CD14-positive monocyte (primary cell): ENCODE data around the gene IGFBP2. TPM values are rescaled to one million over a fixed set of nuclear protein-coding genes. Genes with fewer than 3 reads are reported as not detected.

Experiments used
- DNase-seq, 3 donors: peaks; one replicate each; pipeline ENCODE4 v3.0.0-alpha.2; 2011 to 2022
- H2AFZ ChIP-seq: 2 replicates; pipeline ENCODE4 v1.6.0; 2012; ENCODE audit warnings: mild to moderate bottlenecking, low read depth, low read length, inconsistent platforms; ENCODE audit not compliant: insufficient read depth, poor library complexity, severe bottlenecking
- H3K27ac ChIP-seq, 2 donors: 1 replicate in 1 of 2; 2 replicates in 1 of 2; pipeline ENCODE4 v1.5.1; 2012 to 2013; ENCODE audit warnings: low read length in 2 of 2, control low read depth in 1 of 2, inconsistent platforms in 1 of 2, low read depth in 1 of 2, mild to moderate bottlenecking in 1 of 2
- H3K27me3 ChIP-seq, 2 donors: one replicate each; pipeline versions ENCODE4 v1.6.0 to v1.6.1; 2011 to 2013; ENCODE audit warnings: low read length in 2 of 2; ENCODE audit not compliant: control insufficient read depth in 2 of 2, insufficient read depth in 2 of 2
- H3K36me3 ChIP-seq, 2 donors: replicated peaks in 1 of 2; 1 replicate in 1 of 2; 2 replicates in 1 of 2; pipeline versions ENCODE4 v1.5.1 to v1.6.1; 2012 to 2013; ENCODE audit warnings: low read length in 2 of 2, control low read depth in 1 of 2, inconsistent platforms in 1 of 2, mild to moderate bottlenecking in 1 of 2; ENCODE audit not compliant: insufficient read depth in 2 of 2, control insufficient read depth in 1 of 2
- H3K4me1 ChIP-seq, 2 donors: 1 replicate in 1 of 2; 2 replicates in 1 of 2; pipeline versions ENCODE4 v1.5.1 to v1.6.1; 2012 to 2013; ENCODE audit warnings: low read length in 2 of 2, control low read depth in 1 of 2, inconsistent platforms in 1 of 2, mild to moderate bottlenecking in 1 of 2, moderate library complexity in 1 of 2; ENCODE audit not compliant: insufficient read depth in 2 of 2, control insufficient read depth in 1 of 2
- H3K4me2 ChIP-seq: replicated peaks from 2 replicates; pipeline ENCODE3; 2012; ENCODE audit warnings: low read length, moderate library complexity, mild to moderate bottlenecking; ENCODE audit not compliant: poor library complexity, severe bottlenecking; ENCODE audit errors: extremely low read depth
- H3K4me3 ChIP-seq, 3 experiments: fragments of 200-600 bp in 1 of 3; sonication (generic) in 1 of 3; replicated peaks in 1 of 3; 1 replicate in 2 of 3; 2 replicates in 1 of 3; pipeline ENCODE4 v1.5.1; 2011 to 2013; ENCODE audit warnings: low read length in 3 of 3, mild to moderate bottlenecking in 3 of 3, control low read depth in 2 of 3, low read depth in 2 of 3, inconsistent platforms in 1 of 3, moderate library complexity in 1 of 3
- H3K79me2 ChIP-seq: 2 replicates; pipeline ENCODE4 v1.6.0; 2012; ENCODE audit warnings: mild to moderate bottlenecking, control low read depth, inconsistent platforms, low read length, moderate library complexity; ENCODE audit not compliant: insufficient read depth
- H3K9ac ChIP-seq: 2 replicates; pipeline ENCODE4 v1.6.0; 2017; ENCODE audit warnings: low read length, mild to moderate bottlenecking; ENCODE audit not compliant: insufficient read depth, poor library complexity, severe bottlenecking
- H3K9me3 ChIP-seq, 2 donors: replicated peaks in 1 of 2; 1 replicate in 1 of 2; 2 replicates in 1 of 2; pipeline versions ENCODE4 v1.5.1 to v1.6.1; 2012 to 2013; ENCODE audit warnings: low read length in 2 of 2, control low read depth in 1 of 2; ENCODE audit not compliant: control insufficient read depth in 1 of 2, insufficient read depth in 1 of 2
- H4K20me1 ChIP-seq: 2 replicates; pipeline ENCODE4 v1.6.0; 2012; ENCODE audit warnings: mild to moderate bottlenecking, low read length, control low read depth, moderate library complexity; ENCODE audit not compliant: insufficient read depth
- H3K27ac Mint-ChIP-seq, 7 donors: one replicate each; pipeline ENCODE4 v1.8.0; 2020; ENCODE audit warnings: mild to moderate bottlenecking in 7 of 7, mixed read lengths in 7 of 7, moderate library complexity in 6 of 7, inconsistent platforms in 2 of 7
- H3K27me3 Mint-ChIP-seq, 3 donors: one replicate each; pipeline ENCODE4 v1.8.0; 2021 to 2022; ENCODE audit warnings: low read depth in 3 of 3, mild to moderate bottlenecking in 3 of 3, mixed read lengths in 3 of 3, moderate library complexity in 3 of 3, inconsistent platforms in 1 of 3
- H3K36me3 Mint-ChIP-seq, 2 donors: one replicate each; pipeline ENCODE4 v1.8.0; 2020; ENCODE audit warnings: mixed read lengths in 2 of 2, inconsistent platforms in 1 of 2, mild to moderate bottlenecking in 1 of 2
- H3K4me1 Mint-ChIP-seq: one replicate; pipeline ENCODE4 v1.8.0; 2020; ENCODE audit warnings: mild to moderate bottlenecking, mixed read lengths
- H3K4me3 Mint-ChIP-seq, 2 donors: one replicate each; pipeline ENCODE4 v1.8.0; 2020; ENCODE audit warnings: mild to moderate bottlenecking in 2 of 2, mixed read lengths in 2 of 2, moderate library complexity in 1 of 2
- H3K9me3 Mint-ChIP-seq, 7 donors: one replicate each; pipeline ENCODE4 v1.8.0; 2020 to 2022; ENCODE audit warnings: mixed read lengths in 7 of 7, mild to moderate bottlenecking in 6 of 7, moderate library complexity in 6 of 7, inconsistent platforms in 2 of 7
- WGBS: methylation state at CpG from one replicate; pipeline ENCODE4 v1.1.5; 2013; ENCODE audit warnings: missing lambda C conversion rate; ENCODE audit not compliant: insufficient coverage; 5-methylcytosine and 5-hydroxymethylcytosine counted together
- intact Hi-C, 2 donors: fragments of 100-400 bp; cut with micrococcal nuclease; formaldehyde crosslinking; loops; one replicate each; pipeline versions ENCODE4 v1.15.0 to v1.15.1; 2023
- polyA plus RNA-seq, 3 donors: library from polyadenylated mRNA; depleted of rRNA in 1 of 3; unstranded in 2 of 3; stranded (reverse) in 1 of 3; fragments of 300-500 nt in 2 of 3; fragments of >200 nt in 1 of 3; fragmentation: Illumina TruSeq in 2 of 3; gene quantifications; 1 replicate in 2 of 3; 2 replicates in 1 of 3; pipeline ENCODE4 v1.2.3, GENCODE V29; 2012 to 2021
- TF ChIP-seq, protein P1 (sequence below): fragments of 200-600 bp; IDR thresholded peaks from one replicate; pipeline ENCODE4 v1.8.0; 2022; ENCODE audit warnings: antibody characterized with exemption, mild to moderate bottlenecking

Gene IGFBP2
- polyA plus RNA-seq, 3 donors, result 1.6 TPM; not detected in 2

DNA sequence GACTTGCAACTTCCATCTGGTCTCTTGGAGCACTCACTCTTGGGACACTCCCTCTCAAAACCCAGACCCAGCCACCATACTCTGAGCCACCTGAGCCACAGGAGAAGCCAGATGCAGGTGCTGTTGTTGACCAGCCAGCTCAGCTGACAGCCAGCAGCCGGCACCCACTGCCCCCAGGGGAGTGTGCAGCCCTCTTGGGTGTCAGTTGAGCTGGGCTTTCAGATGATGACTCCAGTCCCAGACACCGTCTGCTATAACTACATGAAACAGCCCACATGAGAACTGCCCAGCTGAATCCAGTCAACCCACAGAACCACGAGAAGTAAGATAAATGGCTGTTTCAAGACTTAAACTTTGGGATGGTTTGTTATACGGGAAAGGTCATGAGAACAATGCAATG is 10.7 kb upstream of the IGFBP2 start:
- Histone ChIP-seq H3K9ac (no peak overlapping the region), H2AFZ (no peak overlapping the region), H3K27ac (no peak overlapping the region), H3K4me3 (no peak overlapping the region), H3K4me2 (no peak overlapping the region), H3K36me3 (no peaks in the 10 kb centered on the region), H3K27me3 (no peaks in the 10 kb centered on the region), H3K9me3 (no peaks in the 10 kb centered on the region), H3K79me2 (no peaks in the 10 kb centered on the region), H4K20me1 (no peaks in the 10 kb centered on the region), H3K4me1 (peaks cover 10 to 13% of the 10 kb centered on the region in 2 donors)
- DNase-seq, result no peak
- H3K4me1 Mint-ChIP-seq, result peaks cover 21% of the 10 kb centered on the region
- H3K27ac Mint-ChIP-seq, result no peak overlapping the region
- H3K27me3 Mint-ChIP-seq, result peaks cover 0 to 8% (median 6%) of the 10 kb centered on the region in 3 donors
- H3K4me3 Mint-ChIP-seq, result no peak overlapping the region
- intact Hi-C loops, result no loop called here
- TF ChIP-seq, protein P1, sequence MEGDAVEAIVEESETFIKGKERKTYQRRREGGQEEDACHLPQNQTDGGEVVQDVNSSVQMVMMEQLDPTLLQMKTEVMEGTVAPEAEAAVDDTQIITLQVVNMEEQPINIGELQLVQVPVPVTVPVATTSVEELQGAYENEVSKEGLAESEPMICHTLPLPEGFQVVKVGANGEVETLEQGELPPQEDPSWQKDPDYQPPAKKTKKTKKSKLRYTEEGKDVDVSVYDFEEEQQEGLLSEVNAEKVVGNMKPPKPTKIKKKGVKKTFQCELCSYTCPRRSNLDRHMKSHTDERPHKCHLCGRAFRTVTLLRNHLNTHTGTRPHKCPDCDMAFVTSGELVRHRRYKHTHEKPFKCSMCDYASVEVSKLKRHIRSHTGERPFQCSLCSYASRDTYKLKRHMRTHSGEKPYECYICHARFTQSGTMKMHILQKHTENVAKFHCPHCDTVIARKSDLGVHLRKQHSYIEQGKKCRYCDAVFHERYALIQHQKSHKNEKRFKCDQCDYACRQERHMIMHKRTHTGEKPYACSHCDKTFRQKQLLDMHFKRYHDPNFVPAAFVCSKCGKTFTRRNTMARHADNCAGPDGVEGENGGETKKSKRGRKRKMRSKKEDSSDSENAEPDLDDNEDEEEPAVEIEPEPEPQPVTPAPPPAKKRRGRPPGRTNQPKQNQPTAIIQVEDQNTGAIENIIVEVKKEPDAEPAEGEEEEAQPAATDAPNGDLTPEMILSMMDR, result no peak
- WGBS, result 86% methylated on average over 2 of the region's 4 CpGs
- H3K9me3 Mint-ChIP-seq, result peaks cover 0 to 9% (median 3%) of the 10 kb centered on the region in 7 donors
- H3K36me3 Mint-ChIP-seq, result no peaks in the 10 kb centered on the region

DNA sequence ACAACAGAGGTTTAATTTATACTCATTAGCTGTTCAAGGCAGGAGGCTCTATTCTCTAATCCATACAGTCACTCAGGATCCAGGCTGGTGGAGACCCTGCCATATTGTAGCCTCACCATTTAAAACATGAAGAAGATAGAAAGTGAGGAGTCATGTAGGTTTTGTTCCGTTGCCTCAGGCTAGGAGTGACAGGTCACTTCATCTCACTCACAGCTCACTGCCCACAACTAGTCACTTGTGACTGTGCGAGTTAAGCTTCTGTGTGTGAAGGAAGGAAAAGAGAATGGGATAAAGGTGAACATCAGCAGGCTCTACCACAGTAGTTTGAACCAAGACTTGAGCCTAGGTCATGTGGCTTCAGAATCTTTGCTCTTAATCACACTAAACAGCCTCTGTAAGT is 9.0 kb upstream of the IGFBP2 start:
- no peak for DNase-seq
- Histone ChIP-seq H2AFZ (no peak overlapping the region), H3K9ac (no peak overlapping the region), H3K27ac (no peak overlapping the region), H3K36me3 (no peaks in the 10 kb centered on the region), H4K20me1 (no peaks in the 10 kb centered on the region), H3K4me1 (peaks cover 6 to 7% of the 10 kb centered on the region in 2 donors), H3K4me2 (no peak overlapping the region), H3K9me3 (no peaks in the 10 kb centered on the region), H3K27me3 (no peaks in the 10 kb centered on the region), H3K79me2 (no peaks in the 10 kb centered on the region), H3K4me3 (no peak overlapping the region)
- Mint-ChIP-seq H3K4me1 (peaks cover 10% of the 10 kb centered on the region), H3K4me3 (no peak overlapping the region), H3K9me3 (peaks cover 0 to 9% (median 3%) of the 10 kb centered on the region in 7 donors), H3K27ac (no peak overlapping the region), H3K27me3 (peaks cover 2 to 12% (median 6%) of the 10 kb centered on the region in 3 donors), H3K36me3 (no peaks in the 10 kb centered on the region)
- intact Hi-C loops, result no loop called here
- WGBS, result no CpG with 5 or more reads among the region's 2 CpGs
- TF ChIP-seq, protein P1, result no peak
